Measurements from ENCODE around the gene GNAQ.

DNA sequence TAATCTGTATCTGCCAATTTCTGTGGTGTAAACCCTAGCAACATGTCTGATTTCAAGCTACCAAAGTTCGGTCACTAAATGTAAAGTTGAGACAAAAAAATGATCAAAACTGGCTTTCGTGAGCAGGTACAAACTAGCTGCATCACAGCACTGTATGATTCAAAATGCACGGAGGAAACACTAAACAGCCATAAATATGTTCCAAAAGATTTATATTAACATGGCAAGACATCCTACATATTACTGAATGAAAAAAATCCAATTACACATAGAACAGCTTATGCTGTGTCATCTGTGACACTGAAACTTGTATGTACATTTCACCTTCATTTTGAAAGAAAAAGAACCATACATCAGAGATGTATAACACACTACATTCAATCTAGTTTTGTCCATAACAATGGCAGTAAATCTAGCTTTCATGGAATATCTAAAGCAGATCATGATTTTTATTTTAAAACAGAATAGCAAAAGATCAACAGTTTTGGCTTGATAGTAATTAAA, 14.4 kb downstream of the GNAQ start:
- no peak for TF ChIP-seq TCF7 (CRISPR knock-in tag; IDR thresholded peaks at IDR 0.05; ENCODE audit: low read depth)
- TF ChIP-seq, protein P1, sequence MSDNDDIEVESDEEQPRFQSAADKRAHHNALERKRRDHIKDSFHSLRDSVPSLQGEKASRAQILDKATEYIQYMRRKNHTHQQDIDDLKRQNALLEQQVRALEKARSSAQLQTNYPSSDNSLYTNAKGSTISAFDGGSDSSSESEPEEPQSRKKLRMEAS (CRISPR knock-in tag; IDR thresholded peaks at IDR 0.05): no peak
- no peak for TF ChIP-seq ZNF317 (CRISPR knock-in tag; IDR thresholded peaks at IDR 0.05; ENCODE audit: borderline replicate concordance, low read depth)
- TF ChIP-seq, protein P2, sequence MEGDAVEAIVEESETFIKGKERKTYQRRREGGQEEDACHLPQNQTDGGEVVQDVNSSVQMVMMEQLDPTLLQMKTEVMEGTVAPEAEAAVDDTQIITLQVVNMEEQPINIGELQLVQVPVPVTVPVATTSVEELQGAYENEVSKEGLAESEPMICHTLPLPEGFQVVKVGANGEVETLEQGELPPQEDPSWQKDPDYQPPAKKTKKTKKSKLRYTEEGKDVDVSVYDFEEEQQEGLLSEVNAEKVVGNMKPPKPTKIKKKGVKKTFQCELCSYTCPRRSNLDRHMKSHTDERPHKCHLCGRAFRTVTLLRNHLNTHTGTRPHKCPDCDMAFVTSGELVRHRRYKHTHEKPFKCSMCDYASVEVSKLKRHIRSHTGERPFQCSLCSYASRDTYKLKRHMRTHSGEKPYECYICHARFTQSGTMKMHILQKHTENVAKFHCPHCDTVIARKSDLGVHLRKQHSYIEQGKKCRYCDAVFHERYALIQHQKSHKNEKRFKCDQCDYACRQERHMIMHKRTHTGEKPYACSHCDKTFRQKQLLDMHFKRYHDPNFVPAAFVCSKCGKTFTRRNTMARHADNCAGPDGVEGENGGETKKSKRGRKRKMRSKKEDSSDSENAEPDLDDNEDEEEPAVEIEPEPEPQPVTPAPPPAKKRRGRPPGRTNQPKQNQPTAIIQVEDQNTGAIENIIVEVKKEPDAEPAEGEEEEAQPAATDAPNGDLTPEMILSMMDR (IDR thresholded peaks at IDR 0.05): no peak

Data from WTC11 (cell line).